Muscle layer of colon (tissue), 2 donors: ENCODE data around the gene RAB3B.
"Not testable (repeated sequence)": the region's sequence is repeated elsewhere in the genome, so short reads cannot be mapped to it uniquely, and the experiment has no call there.

ENCODE experiments used
- H3K27ac ChIP-seq: one replicate; pipeline ENCODE4 v1.7.0; 2013; ENCODE audit warnings: low read depth, mild to moderate bottlenecking, low read length, moderate library complexity
- H3K27me3 ChIP-seq, 2 donors: one replicate each; pipeline ENCODE4 v1.7.0; 2013; ENCODE audit warnings: low read length in 2 of 2, mild to moderate bottlenecking in 2 of 2; ENCODE audit not compliant: insufficient read depth in 2 of 2, control insufficient read depth in 1 of 2
- H3K36me3 ChIP-seq: one replicate; pipeline ENCODE4 v1.7.0; 2013; ENCODE audit warnings: mild to moderate bottlenecking, low read length; ENCODE audit not compliant: insufficient read depth
- H3K4me1 ChIP-seq: one replicate; pipeline ENCODE4 v1.7.0; 2013; ENCODE audit warnings: mild to moderate bottlenecking, low read length; ENCODE audit not compliant: insufficient read depth
- H3K4me3 ChIP-seq, 2 donors: one replicate each; pipeline ENCODE4 v1.7.0; 2013; ENCODE audit warnings: low read length in 2 of 2, low read depth in 1 of 2, mild to moderate bottlenecking in 1 of 2, moderate library complexity in 1 of 2
- H3K9ac ChIP-seq: one replicate; pipeline ENCODE4 v1.7.0; 2013; ENCODE audit warnings: low read length
- H3K9me3 ChIP-seq: one replicate; pipeline ENCODE4 v1.7.0; 2013; ENCODE audit warnings: mild to moderate bottlenecking, low read length
- donor health status: abdominal sarcoma.
- donor health status: Adenocarcinoma of cecum.

The RAB3B gene, protein sequence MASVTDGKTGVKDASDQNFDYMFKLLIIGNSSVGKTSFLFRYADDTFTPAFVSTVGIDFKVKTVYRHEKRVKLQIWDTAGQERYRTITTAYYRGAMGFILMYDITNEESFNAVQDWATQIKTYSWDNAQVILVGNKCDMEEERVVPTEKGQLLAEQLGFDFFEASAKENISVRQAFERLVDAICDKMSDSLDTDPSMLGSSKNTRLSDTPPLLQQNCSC

DNA sequence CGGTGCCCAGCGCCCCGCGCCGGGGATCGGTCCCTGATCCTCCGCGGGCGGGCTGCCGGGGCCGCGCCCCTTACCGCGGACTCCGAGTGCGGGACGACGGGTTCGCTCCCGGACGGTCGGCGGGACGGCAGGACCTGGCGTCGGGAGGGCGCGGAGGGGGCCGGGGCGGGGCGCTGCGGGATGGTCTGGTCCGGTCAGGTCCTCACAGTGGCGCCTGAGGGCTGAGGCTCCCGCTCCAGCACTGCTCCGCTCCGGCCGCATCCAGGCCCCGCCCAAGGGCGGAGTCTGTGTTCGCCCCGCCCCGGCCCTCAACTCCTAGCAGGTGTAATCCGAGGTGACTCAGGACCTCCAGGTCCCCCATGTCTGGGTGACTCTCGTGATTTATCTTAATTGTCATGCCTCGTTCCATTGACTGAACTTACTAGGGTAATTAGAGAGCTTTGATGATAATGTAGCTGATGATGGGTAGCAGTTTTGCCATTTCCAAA is at the start of gene RAB3B:
TSS of gene RAB3B (minus strand) at position 223 of the 488 bp plus-strand sequence. CDS start 13,583 bp downstream, outside the sequence.
- no peak within 1 kb of the TSS for H3K27ac ChIP-seq
- H3K4me3 ChIP-seq = peak within 1 kb of the TSS in 1 of 2 donors; percentile 29
- no peaks in the 10 kb centered on the region for H3K4me1 ChIP-seq
- no peaks in the 10 kb centered on the region for H3K36me3 ChIP-seq
- no peak within 1 kb of the TSS for H3K9ac ChIP-seq
- no peaks in the 10 kb centered on the region for H3K9me3 ChIP-seq
- H3K27me3 ChIP-seq = peaks cover 19 to 24% of the 10 kb centered on the region in 2 donors

DNA sequence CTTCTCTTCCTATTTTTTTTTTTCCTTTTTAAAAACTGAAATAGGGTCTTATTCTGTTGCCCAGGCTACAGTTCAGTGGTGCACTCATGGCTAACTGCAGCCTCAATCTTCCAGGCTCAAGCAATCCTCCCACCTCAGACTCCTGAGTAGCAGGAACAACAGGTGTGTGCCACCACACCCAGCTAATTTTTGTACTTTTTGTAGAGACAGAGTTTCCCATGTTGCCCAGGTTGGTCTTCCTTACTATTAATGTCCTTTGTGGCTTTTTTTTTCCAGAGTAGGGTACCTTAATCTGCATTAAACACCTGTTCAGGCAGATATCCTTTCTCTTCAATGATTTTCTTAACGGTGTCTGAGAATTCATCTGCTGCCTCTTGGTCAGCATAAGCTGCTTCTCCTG is 47.4 kb upstream of the RAB3B start:
- Histone ChIP-seq H3K9ac (no peak overlapping the region), H3K27ac (no peak overlapping the region), H3K4me1 (no peaks in the 10 kb centered on the region), H3K9me3 (no peaks in the 10 kb centered on the region), H3K4me3 (no peak overlapping the region), H3K27me3 (no peaks in the 10 kb centered on the region), H3K36me3 (peaks cover 9% of the 10 kb centered on the region)

DNA sequence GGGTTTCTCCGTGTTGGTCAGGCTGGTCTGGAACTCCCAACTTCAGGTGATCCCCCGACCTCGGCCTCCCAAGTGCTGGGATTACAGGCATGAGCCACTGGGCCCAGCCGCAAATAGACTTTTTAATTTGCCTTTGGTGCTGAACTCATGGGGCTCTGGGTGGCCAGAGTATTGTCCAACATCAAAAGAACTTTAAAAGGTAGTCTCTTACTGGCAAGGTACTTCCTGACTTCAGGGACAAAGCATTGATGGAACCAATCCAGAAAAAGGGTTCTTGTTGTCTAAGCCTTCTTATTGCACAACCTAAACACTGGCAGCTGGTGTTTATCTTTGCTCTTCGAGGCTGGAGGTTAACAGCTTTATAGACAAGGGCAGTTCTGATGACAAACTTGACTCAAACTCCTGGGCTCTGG is 46.9 kb upstream of the RAB3B start:
- Histone ChIP-seq H3K4me1 (peaks cover 2% of the 10 kb centered on the region), H3K36me3 (peaks cover 9% of the 10 kb centered on the region), H3K4me3 (no peak overlapping the region), H3K27me3 (no peaks in the 10 kb centered on the region), H3K9ac (no peak overlapping the region), H3K27ac (no peak overlapping the region), H3K9me3 (no peaks in the 10 kb centered on the region)

DNA sequence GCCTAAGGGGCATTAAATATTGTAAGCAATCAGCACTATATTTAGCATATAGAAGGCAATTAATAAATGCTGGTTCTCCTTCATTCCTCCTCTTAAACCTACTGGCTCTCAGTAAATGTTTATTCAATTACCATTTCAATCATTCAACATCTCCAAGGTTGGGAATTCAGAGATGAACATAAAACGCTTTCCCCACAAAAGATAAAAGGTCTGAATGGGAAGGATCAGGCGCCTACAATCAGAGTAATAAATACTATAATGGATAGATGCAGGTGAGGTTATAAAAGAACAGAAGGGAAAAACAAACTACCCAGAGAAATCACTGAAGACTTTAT is 43.5 kb upstream of the RAB3B start:
- no peaks in the 10 kb centered on the region for H3K27me3 ChIP-seq
- H3K9ac ChIP-seq = peak overlapping the region; percentile 39
- H3K27ac ChIP-seq = peak overlapping the region; percentile 94
- H3K4me1 ChIP-seq = peaks cover 18% of the 10 kb centered on the region
- peak overlapping the region in 1 of 2 donors; percentile 89 for H3K4me3 ChIP-seq
- H3K36me3 ChIP-seq = peaks cover 9% of the 10 kb centered on the region
- no peaks in the 10 kb centered on the region for H3K9me3 ChIP-seq

DNA sequence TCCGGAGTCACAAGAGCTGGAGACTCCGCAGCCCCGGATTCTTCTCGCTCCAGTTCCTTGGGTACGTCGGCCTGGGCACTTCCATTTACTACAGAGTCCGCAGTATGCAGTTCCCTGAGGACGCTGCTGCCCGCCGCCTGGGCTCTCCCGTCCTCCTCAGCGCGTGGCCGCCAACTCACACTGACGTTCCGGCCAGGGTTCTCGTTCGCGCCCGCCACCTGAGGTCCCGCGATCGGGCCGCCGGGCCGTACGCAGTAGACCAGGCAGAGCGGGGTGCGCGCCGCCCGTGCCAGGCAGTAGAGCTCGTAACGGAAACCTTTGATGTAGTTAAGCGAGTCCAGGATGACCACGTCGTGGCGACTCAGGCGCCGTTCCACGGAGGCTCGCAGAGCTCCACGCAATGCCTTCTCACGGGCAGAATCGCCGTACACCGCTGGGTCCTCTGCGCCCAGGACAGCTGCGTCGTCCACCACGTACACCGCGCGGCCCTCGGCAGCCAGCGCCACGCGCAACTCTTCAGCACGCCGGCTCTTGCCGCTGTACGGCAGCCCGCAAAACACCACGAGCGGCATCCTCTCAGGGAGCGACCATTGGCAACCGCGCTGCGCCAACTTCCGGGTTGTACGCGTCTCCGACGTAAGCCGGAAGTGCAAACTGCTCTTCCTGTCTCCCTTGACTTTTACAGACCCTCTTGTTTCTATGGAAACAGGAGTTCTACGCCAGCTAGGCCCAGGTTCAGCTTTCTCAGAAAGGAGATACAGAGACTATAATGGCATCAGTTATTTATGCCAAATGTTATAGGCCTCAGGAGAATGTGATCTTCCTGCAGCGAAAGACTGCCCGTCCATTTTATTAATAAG is 42.9 kb upstream of the RAB3B start, which contains the start of gene KTI12:
TSS of gene KTI12 (minus strand) at position 621 of the 860 bp plus-strand sequence. CDS start at position 572, 49 bp downstream.
- Histone ChIP-seq H3K27me3 (no peaks in the 10 kb centered on the region), H3K4me3 (peak within 1 kb of the TSS; percentile 58 to 89), H3K9me3 (no peaks in the 10 kb centered on the region), H3K27ac (peak within 1 kb of the TSS; percentile 94), H3K36me3 (peaks cover 6% of the 10 kb centered on the region), H3K9ac (peak within 1 kb of the TSS; percentile 39), H3K4me1 (peaks cover 18% of the 10 kb centered on the region)

DNA sequence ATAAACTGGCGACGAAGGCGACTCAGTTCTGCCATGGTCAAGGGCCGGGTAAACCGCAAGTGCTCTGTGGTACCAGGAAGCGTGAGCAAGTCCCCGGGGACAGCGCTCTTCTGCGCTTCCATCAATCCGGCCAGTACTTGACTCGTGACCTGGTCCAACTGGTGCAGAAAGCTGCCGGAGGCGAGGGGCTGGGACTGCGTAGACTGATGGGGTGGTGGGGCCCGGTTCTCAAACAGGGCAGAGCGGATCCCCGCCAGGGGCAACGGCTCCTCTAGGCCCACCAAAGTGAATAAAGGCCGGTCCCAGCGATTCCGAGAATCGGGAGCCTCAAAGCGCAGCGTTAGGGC is 42.3 kb upstream of the RAB3B start:
- Histone ChIP-seq H3K36me3 (no peaks in the 10 kb centered on the region), H3K27ac (peak overlapping the region; percentile 94)

DNA sequence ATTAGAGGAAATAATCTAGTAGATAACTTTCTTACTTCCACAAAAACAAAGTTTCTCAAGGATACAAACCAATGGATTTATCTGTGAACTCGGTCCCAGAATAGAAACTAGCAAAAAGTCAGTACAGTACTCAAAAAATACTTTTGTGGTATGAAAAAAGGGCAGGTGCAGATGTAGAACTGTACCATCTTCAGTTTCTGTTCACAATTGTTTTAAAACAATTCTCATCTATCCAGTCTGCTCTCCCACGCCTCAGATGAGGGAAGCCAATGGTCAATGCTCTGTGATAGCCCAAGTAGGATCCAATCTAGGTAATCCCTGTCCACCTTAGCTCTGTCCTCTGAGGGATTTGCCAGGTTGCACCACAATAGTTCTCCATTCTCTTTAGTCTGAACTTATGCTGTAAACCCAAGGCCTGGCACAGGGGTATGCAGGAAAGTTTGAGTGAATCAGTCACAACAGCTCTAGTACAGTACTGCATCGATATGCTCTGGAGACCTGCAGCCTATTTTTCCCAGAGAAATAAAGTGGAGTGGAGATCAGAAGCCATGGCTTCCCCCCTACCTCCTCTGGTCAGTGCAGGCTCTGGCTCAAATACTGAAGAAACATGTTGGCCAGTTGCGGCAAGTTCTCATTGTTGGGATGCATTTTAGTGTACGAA is 41.8 kb upstream of the RAB3B start:
- Histone ChIP-seq H3K4me1 (peaks cover 18% of the 10 kb centered on the region), H3K27ac (peak overlapping the region; percentile 94), H3K9ac (peak overlapping the region; percentile 39), H3K9me3 (no peaks in the 10 kb centered on the region), H3K27me3 (no peaks in the 10 kb centered on the region), H3K36me3 (no peaks in the 10 kb centered on the region), H3K4me3 (peak overlapping the region; percentile 58 to 89)

More for the DNA sequence above, 42.3 kb upstream of the RAB3B start:
- Histone ChIP-seq H3K9ac (peak overlapping the region; percentile 39), H3K4me3 (peak overlapping the region; percentile 58 to 89), H3K9me3 (no peaks in the 10 kb centered on the region), H3K27me3 (no peaks in the 10 kb centered on the region), H3K4me1 (peaks cover 18% of the 10 kb centered on the region)

DNA sequence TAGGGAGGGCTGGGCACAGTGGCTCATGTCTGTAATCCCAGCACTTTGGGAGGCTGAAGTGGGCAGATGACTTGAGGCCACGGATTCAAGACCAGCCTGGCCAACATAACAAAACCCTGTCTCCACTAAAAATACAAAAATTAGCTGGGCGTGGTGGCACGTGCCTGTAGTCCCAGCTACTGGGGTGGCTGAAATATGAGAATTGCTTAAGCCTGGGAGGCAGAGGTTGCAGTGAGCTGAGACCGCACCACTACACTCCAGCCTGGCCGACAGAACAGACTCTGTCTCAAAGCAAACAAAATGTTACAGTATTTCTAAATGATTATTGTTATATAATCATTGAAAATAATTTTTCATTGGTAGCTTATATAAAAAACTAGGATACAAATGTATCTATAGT is 38.3 kb upstream of the RAB3B start:
- not testable (repeated sequence) for H3K4me3 ChIP-seq, H3K27me3 ChIP-seq, H3K9me3 ChIP-seq, H3K9ac ChIP-seq, H3K36me3 ChIP-seq, H3K27ac ChIP-seq
- H3K4me1 ChIP-seq = peaks cover 18% of the 10 kb centered on the region

DNA sequence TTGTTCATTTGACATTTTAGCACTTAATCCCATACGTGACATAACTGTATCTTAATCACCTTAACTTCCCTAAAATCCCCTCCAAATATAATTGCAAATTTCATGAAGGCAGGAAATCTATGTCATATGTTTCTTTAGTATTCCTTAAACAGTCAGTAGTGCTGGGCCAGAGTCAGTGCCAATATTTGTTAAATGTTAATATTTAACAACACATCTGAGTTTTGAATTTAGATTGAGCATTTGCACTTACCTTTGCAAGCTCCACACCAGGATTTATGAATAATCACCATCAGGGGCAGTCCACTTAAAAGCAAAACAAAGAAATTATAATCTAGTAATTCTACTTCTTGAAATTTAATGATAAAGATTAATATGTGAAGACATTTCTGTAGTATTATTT is 37.8 kb upstream of the RAB3B start:
- Histone ChIP-seq H3K4me1 (peaks cover 18% of the 10 kb centered on the region), H3K27me3 (no peaks in the 10 kb centered on the region), H3K4me3 (no peak overlapping the region), H3K9ac (no peak overlapping the region), H3K9me3 (no peaks in the 10 kb centered on the region), H3K36me3 (peaks cover 15% of the 10 kb centered on the region), H3K27ac (no peak overlapping the region)

DNA sequence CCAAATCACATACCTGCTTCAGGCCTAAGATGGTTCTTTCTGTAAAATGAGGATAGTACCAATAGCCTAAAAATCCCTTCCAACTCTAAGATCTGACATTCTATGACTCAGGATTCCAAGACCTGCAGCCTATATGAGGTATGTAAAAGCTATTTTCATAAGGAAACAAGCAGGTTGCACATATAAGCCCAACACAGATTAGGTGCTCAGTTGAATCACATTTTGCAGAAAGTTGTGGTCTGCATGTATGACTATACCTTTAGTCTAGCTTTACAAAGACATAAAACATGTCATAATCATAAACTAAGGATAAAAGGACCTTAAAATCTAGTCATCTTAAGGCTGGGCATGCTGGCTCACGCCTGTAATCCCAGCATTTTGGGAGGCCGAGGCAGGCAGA is 35.8 kb upstream of the RAB3B start:
- Histone ChIP-seq H3K9me3 (no peaks in the 10 kb centered on the region), H3K27ac (no peak overlapping the region), H3K4me3 (no peak overlapping the region), H3K9ac (no peak overlapping the region), H3K27me3 (no peaks in the 10 kb centered on the region), H3K4me1 (peaks cover 5% of the 10 kb centered on the region), H3K36me3 (peaks cover 32% of the 10 kb centered on the region)

DNA sequence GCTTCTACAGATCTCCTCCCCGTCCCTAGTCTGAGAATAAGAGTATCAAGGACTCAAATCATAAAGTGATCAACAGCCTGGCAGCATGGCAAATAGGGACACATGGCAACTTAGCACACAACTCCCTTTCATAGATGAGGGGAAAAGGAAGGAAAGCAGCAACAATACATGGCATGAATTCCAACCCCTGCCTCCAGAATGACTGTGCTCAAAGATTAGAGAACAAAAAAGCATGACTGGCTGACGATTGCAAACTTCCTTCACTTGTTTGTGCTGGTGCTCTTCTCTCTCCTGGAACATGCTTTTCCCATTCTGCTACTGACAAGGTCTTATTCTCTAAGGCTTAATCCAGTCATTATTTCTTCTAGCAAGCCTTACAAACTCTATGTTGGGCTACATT is 31.6 kb upstream of the RAB3B start:
- no peaks in the 10 kb centered on the region for H3K27me3 ChIP-seq
- no peak overlapping the region for H3K4me3 ChIP-seq
- H3K9me3 ChIP-seq = no peaks in the 10 kb centered on the region
- H3K27ac ChIP-seq = no peak overlapping the region
- H3K9ac ChIP-seq = no peak overlapping the region
- no peaks in the 10 kb centered on the region for H3K4me1 ChIP-seq
- H3K36me3 ChIP-seq = peaks cover 39% of the 10 kb centered on the region
